Measurements from ENCODE around the gene MUC6.

MUC6 gene

GRCh38 chr11:1035577-1036283 is 788 bp downstream of the MUC6 start (continued):
- no peak for TF ChIP-seq PRDM4 (tag by site-specific recombination; IDR thresholded peaks at IDR 0.05)
- no peak for TF ChIP-seq ZNF335 (tag by site-specific recombination; conservative IDR thresholded peaks at IDR 0.05)
- TF ChIP-seq ZNF660 (tag by site-specific recombination; IDR thresholded peaks at IDR 0.05), result no peak
- no peak for TF ChIP-seq ZNF324 (tag by site-specific recombination; IDR thresholded peaks at IDR 0.05)
- no peak for TF ChIP-seq GLI2 (tag by site-specific recombination; IDR thresholded peaks at IDR 0.05; ENCODE audit: borderline replicate concordance, low read depth)
- no peak for TF ChIP-seq GFI1B (tag by site-specific recombination; IDR thresholded peaks at IDR 0.05)

GRCh38 chr11:1034456-1035295 is 1.8 kb downstream of the MUC6 start:
- POLR2A ChIA-PET, result no interaction called here
- Histone ChIP-seq H3K9me3 (ENCODE audit: control insufficient read depth, insufficient read depth, low read depth, low read length) (no peaks in the 10 kb centered on the region), H3K4me1 (ENCODE audit: control insufficient read depth, insufficient read depth, low read length) (no peaks in the 10 kb centered on the region), H3K36me3 (ENCODE audit: control insufficient read depth in 2 of 2, insufficient read depth in 1 of 2, low read length in 2 of 2) (no peaks in the 10 kb centered on the region), H3K27ac (ENCODE audit: extremely low read depth, low read depth, low read length) (no peak overlapping the region), H3K4me3 (ENCODE audit: low read depth, low read length) (no peak overlapping the region)
- TF ChIP-seq ZNF48 (tag by site-specific recombination; IDR thresholded peaks at IDR 0.05), result no peak
- TF ChIP-seq GLIS2 (tag by site-specific recombination; IDR thresholded peaks at IDR 0.05), result peak; percentile 54; the same call in 1 of the 2 replicates
- CTCF ChIA-PET, result no interaction called here

GRCh38 chr11:1034001-1034400 is 2.5 kb downstream of the MUC6 start:
- no peak overlapping the region for H3K4me3 ChIP-seq (ENCODE audit: low read depth, low read length)
- ChIA-PET POLR2A (no interaction called here), CTCF (no interaction called here)
- H3K4me1 ChIP-seq (ENCODE audit: control insufficient read depth, insufficient read depth, low read length), result no peaks in the 10 kb centered on the region
- H3K27ac ChIP-seq (ENCODE audit: extremely low read depth, low read depth, low read length), result no peak overlapping the region
- no peaks in the 10 kb centered on the region for H3K36me3 ChIP-seq (ENCODE audit: control insufficient read depth in 2 of 2, insufficient read depth in 1 of 2, low read length in 2 of 2)
- H3K9me3 ChIP-seq (ENCODE audit: control insufficient read depth, insufficient read depth, low read depth, low read length), result no peaks in the 10 kb centered on the region
- TF ChIP-seq ZXDB (tag by site-specific recombination; IDR thresholded peaks at IDR 0.05) (no peak), GLI4 (tag by site-specific recombination; IDR thresholded peaks at IDR 0.05) (no peak), ZNF157 (tag by site-specific recombination; IDR thresholded peaks at IDR 0.05) (no peak)
- TF ChIP-seq, protein P1, sequence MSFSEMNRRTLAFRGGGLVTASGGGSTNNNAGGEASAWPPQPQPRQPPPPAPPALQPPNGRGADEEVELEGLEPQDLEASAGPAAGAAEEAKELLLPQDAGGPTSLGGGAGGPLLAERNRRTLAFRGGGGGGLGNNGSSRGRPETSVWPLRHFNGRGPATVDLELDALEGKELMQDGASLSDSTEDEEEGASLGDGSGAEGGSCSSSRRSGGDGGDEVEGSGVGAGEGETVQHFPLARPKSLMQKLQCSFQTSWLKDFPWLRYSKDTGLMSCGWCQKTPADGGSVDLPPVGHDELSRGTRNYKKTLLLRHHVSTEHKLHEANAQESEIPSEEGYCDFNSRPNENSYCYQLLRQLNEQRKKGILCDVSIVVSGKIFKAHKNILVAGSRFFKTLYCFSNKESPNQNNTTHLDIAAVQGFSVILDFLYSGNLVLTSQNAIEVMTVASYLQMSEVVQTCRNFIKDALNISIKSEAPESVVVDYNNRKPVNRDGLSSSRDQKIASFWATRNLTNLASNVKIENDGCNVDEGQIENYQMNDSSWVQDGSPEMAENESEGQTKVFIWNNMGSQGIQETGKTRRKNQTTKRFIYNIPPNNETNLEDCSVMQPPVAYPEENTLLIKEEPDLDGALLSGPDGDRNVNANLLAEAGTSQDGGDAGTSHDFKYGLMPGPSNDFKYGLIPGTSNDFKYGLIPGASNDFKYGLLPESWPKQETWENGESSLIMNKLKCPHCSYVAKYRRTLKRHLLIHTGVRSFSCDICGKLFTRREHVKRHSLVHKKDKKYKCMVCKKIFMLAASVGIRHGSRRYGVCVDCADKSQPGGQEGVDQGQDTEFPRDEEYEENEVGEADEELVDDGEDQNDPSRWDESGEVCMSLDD (tag by site-specific recombination; IDR thresholded peaks at IDR 0.05), result no peak

GRCh38 chr11:1033016-1033798 is 3.3 kb downstream of the MUC6 start:
- ChIA-PET CTCF (no interaction called here), POLR2A (no interaction called here)
- Histone ChIP-seq H3K27ac (ENCODE audit: extremely low read depth, low read depth, low read length) (no peak overlapping the region), H3K4me1 (ENCODE audit: control insufficient read depth, insufficient read depth, low read length) (no peaks in the 10 kb centered on the region), H3K36me3 (ENCODE audit: control insufficient read depth in 2 of 2, insufficient read depth in 1 of 2, low read length in 2 of 2) (no peaks in the 10 kb centered on the region), H3K4me3 (ENCODE audit: low read depth, low read length) (no peak overlapping the region), H3K9me3 (ENCODE audit: control insufficient read depth, insufficient read depth, low read depth, low read length) (no peaks in the 10 kb centered on the region)
- TF ChIP-seq ZNF610 (tag by site-specific recombination; IDR thresholded peaks at IDR 0.05; ENCODE audit: borderline replicate concordance) (no peak), SALL2 (tag by site-specific recombination; IDR thresholded peaks at IDR 0.05; ENCODE audit: borderline replicate concordance) (no peak), ZNF639 (tag by site-specific recombination; IDR thresholded peaks at IDR 0.05) (no peak), ZNF843 (tag by site-specific recombination; IDR thresholded peaks at IDR 0.05) (no peak), MEIS1 (CRISPR knock-in tag; IDR thresholded peaks at IDR 0.05; ENCODE audit: borderline replicate concordance) (no peak), BCL11B (tag by site-specific recombination; IDR thresholded peaks at IDR 0.05; ENCODE audit: low read depth) (no peak), ZNF2 (tag by site-specific recombination; IDR thresholded peaks at IDR 0.05) (no peak), ZBTB48 (tag by site-specific recombination; IDR thresholded peaks at IDR 0.05) (no peak), TRIM28 (IDR thresholded peaks at IDR 0.05; ENCODE audit: borderline replicate concordance, low read length) (no peak), ZNF324 (tag by site-specific recombination; IDR thresholded peaks at IDR 0.05) (no peak)
